GM23338 (cell line): ENCODE results near the gene CD93.

Experiments used
- CREB1 ChIP-seq: fragments of 250-450 bp; sonication (Bioruptor Pico); IDR thresholded peaks from 2 replicates; pipeline ENCODE4 v1.5.0; 2020; ENCODE audit warnings: low read depth, mild to moderate bottlenecking, moderate library complexity
- CTCF ChIP-seq, 2 experiments: fragments of 200-600 bp in 1 of 2; sonication (generic) in 1 of 2; conservative IDR thresholded peaks; 2 replicates each; pipeline versions ENCODE4 v1.5.1 to v1.6.1; 2016 to 2017; ENCODE audit warnings: antibody characterized with exemption in 2 of 2, low read depth in 2 of 2, mild to moderate bottlenecking in 2 of 2, moderate library complexity in 1 of 2
- ETS1 ChIP-seq: IDR thresholded peaks from 2 replicates; pipeline ENCODE4 v1.6.1; 2016; ENCODE audit warnings: antibody characterized with exemption
- EZH2 ChIP-seq: fragments of 200-600 bp; sonication (generic); IDR thresholded peaks from one replicate; pipeline ENCODE4 v1.8.0; 2017; ENCODE audit warnings: antibody characterized with exemption, mild to moderate bottlenecking, low read depth; ENCODE audit not compliant: unreplicated experiment
- EZH2phosphoT487 ChIP-seq: fragments of 200-600 bp; sonication (generic); IDR thresholded peaks from one replicate; pipeline ENCODE4 v1.8.1; 2018; ENCODE audit warnings: antibody characterized with exemption; ENCODE audit not compliant: unreplicated experiment
- JUNB ChIP-seq: IDR thresholded peaks from one replicate; pipeline ENCODE4 v1.6.1; 2016; ENCODE audit warnings: antibody characterized with exemption; ENCODE audit not compliant: unreplicated experiment
- NANOG ChIP-seq: IDR thresholded peaks from 2 replicates; pipeline ENCODE4 v1.6.1; 2016; ENCODE audit warnings: antibody characterized with exemption, borderline replicate concordance
- POLR2AphosphoS5 ChIP-seq: IDR thresholded peaks from 2 replicates; pipeline ENCODE4 v1.6.1; 2016; ENCODE audit warnings: antibody characterized with exemption, low read depth
- REST ChIP-seq: IDR thresholded peaks from one replicate; pipeline ENCODE4 v1.6.1; 2018; ENCODE audit warnings: antibody characterized with exemption; ENCODE audit not compliant: unreplicated experiment
- STAT1 ChIP-seq: IDR thresholded peaks from one replicate; pipeline ENCODE4 v1.6.1; 2016; ENCODE audit warnings: antibody characterized with exemption; ENCODE audit not compliant: unreplicated experiment
- ZNF114 ChIP-seq: fragments of 250-450 bp; sonication (Bioruptor Pico); IDR thresholded peaks from 2 replicates; pipeline ENCODE4 v1.5.0; 2020; ENCODE audit warnings: mild to moderate bottlenecking, moderate library complexity
- ZNF462 ChIP-seq: fragments of 250-450 bp; sonication (Bioruptor Pico); IDR thresholded peaks from 2 replicates; pipeline ENCODE4 v1.5.0; 2020; ENCODE audit warnings: mild to moderate bottlenecking, moderate library complexity

GRCh38 chr20:23084845-23085365, 1.2 kb downstream of the CD93 start:
- no peak for TF ChIP-seq CTCF (conservative IDR thresholded peaks at IDR 0.05; ENCODE audit: low read depth in 2 of 2)
- TF ChIP-seq POLR2AphosphoS5, result no peak
- TF ChIP-seq REST, result no peak
- TF ChIP-seq EZH2, result no peak
- no peak for TF ChIP-seq CREB1 (CRISPR knock-in tag)
- no peak for TF ChIP-seq EZH2phosphoT487
- TF ChIP-seq ETS1, result no peak
- TF ChIP-seq JUNB, result no peak
- TF ChIP-seq NANOG, result no peak
- no peak for TF ChIP-seq ZNF114 (CRISPR knock-in tag)
- TF ChIP-seq STAT1, result no peak
- no peak for TF ChIP-seq ZNF462
